Astrocyte (in vitro differentiated cells and primary cell): Measurements from ENCODE around the gene GABRR3.

Experiments
- CTCF ChIP-seq: IDR thresholded peaks from 2 replicates; pipeline ENCODE4 v1.5.1; 2011; ENCODE audit warnings: low read depth, mild to moderate bottlenecking, inconsistent platforms, low read length, moderate library complexity; ENCODE audit not compliant: insufficient read depth
- EZH2 ChIP-seq: IDR thresholded peaks from 2 replicates; pipeline ENCODE4 v1.6.1; 2012; ENCODE audit warnings: mild to moderate bottlenecking, low read length, inconsistent platforms; ENCODE audit not compliant: insufficient read depth

GRCh38 chr3:98032904-98033303 lies 2.2 kb downstream of the GABRR3 start:
- TF ChIP-seq CTCF, result no peak
- no peak for TF ChIP-seq EZH2
